Measurements from ENCODE around the gene TRIP10. TPM values are rescaled to one million over a fixed set of nuclear protein-coding genes. Genes with fewer than 3 reads are reported as not detected.

Gene TRIP10
- total RNA-seq, 1 donor from 2014 or later = 43.5 TPM

GRCh38 chr19:6731822-6732221, 7.7 kb upstream of the TRIP10 start:
- no peak overlapping the region for H3K4me3 ChIP-seq (ENCODE audit: low read depth, low read length)
- TF ChIP-seq CTCF (conservative IDR thresholded peaks at IDR 0.05; ENCODE audit: low read depth, low read length) = no peak
- DNase-seq (ENCODE audit: low read depth) = no peak

DNA sequence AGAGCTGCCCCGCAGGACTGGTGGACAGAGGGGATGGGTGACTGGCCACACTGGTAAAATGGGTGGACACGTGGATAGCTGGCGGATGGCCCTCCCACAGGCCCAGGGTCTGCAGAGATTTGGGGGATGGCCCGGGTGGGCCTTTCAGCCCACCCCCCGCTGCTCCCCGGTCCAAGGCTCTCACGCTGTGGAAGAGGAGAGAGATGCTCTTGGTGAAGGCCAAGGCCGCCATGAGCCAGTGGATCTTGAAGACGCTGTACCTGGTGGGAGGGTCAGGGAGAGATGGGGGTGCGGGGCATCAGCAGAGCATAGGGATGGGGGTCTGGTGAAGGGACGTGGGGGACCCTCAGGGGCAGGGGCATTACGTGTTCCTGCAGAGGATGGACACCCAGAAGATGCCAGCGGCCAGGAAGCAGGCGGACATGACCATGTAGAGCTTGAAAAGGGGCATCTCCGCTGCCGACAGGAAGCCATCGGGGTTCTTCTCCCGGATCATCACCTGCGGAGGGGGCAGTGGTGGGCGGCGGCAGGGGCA, 6.6 kb upstream of the TRIP10 start:
- no peak for DNase-seq (ENCODE audit: low read depth)
- H3K4me3 ChIP-seq (ENCODE audit: low read depth, low read length) = no peak overlapping the region
- no peak for TF ChIP-seq CTCF (conservative IDR thresholded peaks at IDR 0.05; ENCODE audit: low read depth, low read length)

DNA sequence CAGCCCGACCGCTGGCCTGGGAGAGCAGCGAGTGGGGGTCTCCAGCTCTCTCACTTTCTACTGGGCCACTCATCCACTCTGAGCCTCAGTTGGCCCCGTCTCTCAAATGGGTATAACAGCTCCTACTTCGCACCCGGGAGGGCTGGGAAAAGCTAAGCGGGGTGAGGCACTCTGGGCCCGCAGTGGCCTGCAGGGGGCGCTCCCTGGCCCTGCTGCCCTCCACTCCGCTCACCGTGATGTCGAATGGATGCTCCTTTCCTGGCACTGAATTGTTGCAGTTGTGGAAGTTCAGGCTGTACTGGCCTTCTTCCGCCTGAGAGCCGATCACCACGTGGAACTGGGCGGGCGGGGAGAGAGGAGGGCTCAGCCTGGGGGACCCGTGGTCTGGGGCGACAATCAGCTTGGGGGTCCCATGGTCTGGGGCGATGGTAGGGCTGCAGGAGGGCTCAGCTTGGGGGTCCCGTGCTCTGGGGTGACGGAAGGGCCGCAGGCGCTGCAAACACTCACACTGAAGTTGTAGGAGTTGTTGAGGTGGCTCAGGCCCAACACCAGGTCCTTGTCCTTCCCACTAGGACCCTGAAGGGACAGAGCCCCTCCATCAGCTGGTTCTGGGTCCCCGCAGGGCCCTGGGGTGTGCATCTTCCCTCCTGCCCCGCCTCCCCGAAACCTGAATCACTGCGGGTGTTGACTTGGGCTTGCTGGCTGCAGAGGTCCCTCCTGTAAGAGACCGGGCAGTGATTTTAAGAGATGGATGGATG, 6.0 kb upstream of the TRIP10 start:
- TF ChIP-seq CTCF (conservative IDR thresholded peaks at IDR 0.05; ENCODE audit: low read depth, low read length) = peak; percentile 27
- H3K4me3 ChIP-seq (ENCODE audit: low read depth, low read length) = no peak overlapping the region
- DNase-seq (ENCODE audit: low read depth) = no peak

GRCh38 chr19:6734096-6734696, 5.3 kb upstream of the TRIP10 start:
- H3K4me3 ChIP-seq (ENCODE audit: low read depth, low read length) = no peak overlapping the region
- TF ChIP-seq CTCF (conservative IDR thresholded peaks at IDR 0.05; ENCODE audit: low read depth, low read length) = no peak
- DNase-seq (ENCODE audit: low read depth) = no peak

DNA sequence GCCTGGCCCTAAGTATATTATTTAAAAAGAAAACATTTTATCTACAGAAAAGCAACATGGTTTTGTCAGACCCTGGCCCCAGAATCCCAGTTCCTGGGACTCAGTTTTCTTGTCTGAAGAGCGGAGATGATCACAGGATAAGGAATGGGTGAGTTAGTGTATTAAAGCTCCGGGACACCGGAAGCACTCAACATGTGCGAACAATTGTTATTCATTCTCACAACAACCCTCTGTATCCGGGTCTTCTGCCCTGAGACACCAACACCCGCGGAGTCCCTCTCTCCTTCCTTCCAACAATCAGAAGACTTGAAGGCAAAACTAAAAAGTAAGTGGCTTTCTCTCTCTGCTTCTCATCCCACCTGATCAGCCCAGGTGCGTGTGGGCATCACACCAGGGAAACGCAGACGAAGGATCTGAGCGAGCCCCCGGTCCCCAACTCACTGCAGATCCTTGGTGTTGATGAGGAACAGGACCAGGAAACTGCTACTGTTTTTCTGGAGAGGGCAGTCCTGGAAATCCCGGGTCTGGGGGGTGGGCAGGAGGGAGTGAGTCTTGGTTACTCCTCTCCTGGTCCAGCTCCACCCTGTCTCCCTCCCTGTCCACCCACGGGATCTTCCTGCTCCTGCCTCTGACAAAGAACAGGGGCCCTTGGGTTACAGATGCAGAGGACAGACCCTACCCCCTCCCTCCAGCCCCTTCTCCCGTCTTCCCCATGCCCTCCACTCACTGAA, 4.1 kb upstream of the TRIP10 start:
- no peak for DNase-seq (ENCODE audit: low read depth)
- H3K4me3 ChIP-seq (ENCODE audit: low read depth, low read length) = peak overlapping the region; percentile 99
- TF ChIP-seq CTCF (conservative IDR thresholded peaks at IDR 0.05; ENCODE audit: low read depth, low read length) = no peak

DNA sequence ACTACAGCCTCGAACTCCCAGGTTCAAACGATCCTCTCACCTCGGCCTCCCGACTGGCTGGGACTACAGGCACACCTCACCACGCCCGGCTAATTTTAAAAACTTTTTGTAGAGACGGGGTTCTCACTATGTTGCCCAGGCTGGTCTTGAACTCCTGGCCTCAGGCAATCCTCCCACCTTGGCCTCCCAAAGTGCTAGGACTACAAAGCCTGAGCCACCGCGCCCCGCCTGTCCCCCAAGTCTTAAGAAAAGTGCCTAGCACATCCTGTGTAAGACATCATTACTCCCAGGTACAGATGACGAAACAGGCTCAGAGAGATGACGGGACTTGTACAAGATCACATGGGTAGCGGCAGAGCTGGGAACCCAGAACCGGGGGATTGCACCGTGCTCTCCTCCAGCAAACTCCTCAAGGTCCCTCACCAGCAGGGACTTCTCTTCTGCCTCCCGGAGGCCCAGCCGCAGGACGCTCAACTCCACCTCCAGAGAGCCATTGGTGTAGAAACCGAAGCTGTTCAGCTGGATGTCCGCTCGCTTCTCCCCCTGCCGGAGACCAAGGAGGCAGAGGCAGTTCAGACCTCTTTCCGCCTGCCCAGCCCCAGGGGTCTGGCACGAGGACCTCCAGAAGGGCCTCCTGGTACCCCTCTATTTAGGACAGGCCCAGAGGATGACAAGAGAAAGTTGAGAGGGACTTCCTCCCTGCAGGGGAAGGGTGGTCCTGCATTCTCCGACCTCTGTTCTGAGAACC, 3.1 kb upstream of the TRIP10 start:
- no peak for DNase-seq (ENCODE audit: low read depth)
- TF ChIP-seq CTCF (conservative IDR thresholded peaks at IDR 0.05; ENCODE audit: low read depth, low read length) = peak; percentile 72
- peak overlapping the region; percentile 99 for H3K4me3 ChIP-seq (ENCODE audit: low read depth, low read length)
